ENCODE data around the gene TRERF1. TPM values are rescaled to one million over a fixed set of nuclear protein-coding genes. Genes with fewer than 3 reads are reported as not detected.

Gene TRERF1
- total RNA-seq, 4 donors from 2014 or later: 2.5 to 8.0 (median 3.4) TPM

DNA sequence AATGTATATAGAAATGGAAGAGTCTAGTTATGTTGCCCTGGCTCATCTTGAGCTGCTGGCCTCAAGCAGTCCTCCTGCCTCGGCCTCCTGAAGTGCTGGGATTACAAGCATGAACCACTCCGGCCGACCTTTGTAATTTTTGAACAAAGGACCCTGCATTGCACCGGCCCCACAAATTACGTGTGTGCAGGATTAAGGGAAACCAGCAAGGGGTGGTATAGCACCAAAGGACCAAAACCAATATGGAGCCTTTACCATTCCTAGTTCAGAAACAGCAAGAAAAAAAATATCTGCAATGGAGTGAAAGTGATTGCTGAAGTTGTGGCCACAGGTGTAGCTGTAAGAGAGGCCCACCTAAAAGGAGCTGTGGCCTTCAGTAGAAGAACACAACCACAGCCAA, 8.2 kb upstream of the TRERF1 start:
- Histone ChIP-seq H3K9me3 (no peaks in the 10 kb centered on the region), H3K27ac (no peak overlapping the region), H3K36me3 (no peaks in the 10 kb centered on the region), H3K27me3 (no peaks in the 10 kb centered on the region), H3K4me1 (peaks cover 0 to 3% (median 1%) of the 10 kb centered on the region in 4 donors), H3K4me3 (no peak overlapping the region)
- WGBS, 2 donors (ENCODE audit: low coverage in 1 of 2): 95 to 96% methylated on average over 5 of the region's 5 CpGs
- no peak for TF ChIP-seq POLR2A (IDR thresholded peaks at IDR 0.05)
- no peak for TF ChIP-seq POLR2AphosphoS5 (IDR thresholded peaks at IDR 0.05)
- TF ChIP-seq EP300 (IDR thresholded peaks at IDR 0.05; ENCODE audit: low read depth): no peak
- TF ChIP-seq, protein P1, sequence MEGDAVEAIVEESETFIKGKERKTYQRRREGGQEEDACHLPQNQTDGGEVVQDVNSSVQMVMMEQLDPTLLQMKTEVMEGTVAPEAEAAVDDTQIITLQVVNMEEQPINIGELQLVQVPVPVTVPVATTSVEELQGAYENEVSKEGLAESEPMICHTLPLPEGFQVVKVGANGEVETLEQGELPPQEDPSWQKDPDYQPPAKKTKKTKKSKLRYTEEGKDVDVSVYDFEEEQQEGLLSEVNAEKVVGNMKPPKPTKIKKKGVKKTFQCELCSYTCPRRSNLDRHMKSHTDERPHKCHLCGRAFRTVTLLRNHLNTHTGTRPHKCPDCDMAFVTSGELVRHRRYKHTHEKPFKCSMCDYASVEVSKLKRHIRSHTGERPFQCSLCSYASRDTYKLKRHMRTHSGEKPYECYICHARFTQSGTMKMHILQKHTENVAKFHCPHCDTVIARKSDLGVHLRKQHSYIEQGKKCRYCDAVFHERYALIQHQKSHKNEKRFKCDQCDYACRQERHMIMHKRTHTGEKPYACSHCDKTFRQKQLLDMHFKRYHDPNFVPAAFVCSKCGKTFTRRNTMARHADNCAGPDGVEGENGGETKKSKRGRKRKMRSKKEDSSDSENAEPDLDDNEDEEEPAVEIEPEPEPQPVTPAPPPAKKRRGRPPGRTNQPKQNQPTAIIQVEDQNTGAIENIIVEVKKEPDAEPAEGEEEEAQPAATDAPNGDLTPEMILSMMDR (IDR thresholded peaks at IDR 0.05): no peak
- no peak for DNase-seq
- intact Hi-C loops (cut with DNase I; ENCODE audit: low total_unique reads): no loop called here
- in situ Hi-C loops (cut with MboI; ENCODE audit: low pct_ligation_motif_present in 1 of 4, low pct_unique_long_range_greater_than_20kb in 1 of 4, low sequenced_read_pairs in 3 of 4): no loop called here

DNA sequence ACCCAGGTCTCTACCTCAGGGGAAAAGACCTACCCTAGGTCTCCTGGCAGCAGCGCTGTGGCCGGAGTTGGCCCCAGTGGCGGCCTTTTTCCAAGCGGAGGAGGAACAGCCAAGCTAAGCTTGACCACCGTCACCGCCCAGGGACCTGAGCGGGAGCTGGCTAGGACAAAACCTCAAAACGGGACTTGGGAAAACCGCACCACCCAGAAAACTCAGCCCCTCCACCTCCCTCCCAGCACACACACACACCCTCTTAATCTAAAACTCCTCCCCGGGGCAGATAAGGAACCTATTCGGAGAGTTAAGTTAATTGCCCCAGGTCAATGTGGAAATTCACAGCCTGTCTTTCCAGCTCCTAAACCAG, 2.7 kb upstream of the TRERF1 start:
- intact Hi-C loops (cut with DNase I; ENCODE audit: low total_unique reads): no loop called here
- 63% methylated on average over 11 of the region's 11 CpGs; no CpG with 5 or more reads in 1 of the 2 donors for WGBS, 2 donors (ENCODE audit: low coverage in 1 of 2)
- peak overlapping the region; percentile 89 to 98 (median 93) for H3K27ac ChIP-seq
- no peaks in the 10 kb centered on the region for H3K9me3 ChIP-seq
- TF ChIP-seq EP300 (IDR thresholded peaks at IDR 0.05; ENCODE audit: low read depth): no peak
- TF ChIP-seq, protein P1 (IDR thresholded peaks at IDR 0.05): no peak
- TF ChIP-seq POLR2AphosphoS5 (IDR thresholded peaks at IDR 0.05): no peak
- no peak for TF ChIP-seq POLR2A (IDR thresholded peaks at IDR 0.05)
- peaks cover 0 to 34% (median 23%) of the 10 kb centered on the region in 4 donors for H3K4me1 ChIP-seq
- H3K4me3 ChIP-seq: peak overlapping the region in 3 of 4 donors; percentile 52 to 67 (median 64)
- peak; percentile 36 for DNase-seq
- H3K36me3 ChIP-seq: no peaks in the 10 kb centered on the region
- H3K27me3 ChIP-seq: no peaks in the 10 kb centered on the region
- in situ Hi-C loops (cut with MboI; ENCODE audit: low pct_ligation_motif_present in 1 of 4, low pct_unique_long_range_greater_than_20kb in 1 of 4, low sequenced_read_pairs in 3 of 4): no loop called here

DNA sequence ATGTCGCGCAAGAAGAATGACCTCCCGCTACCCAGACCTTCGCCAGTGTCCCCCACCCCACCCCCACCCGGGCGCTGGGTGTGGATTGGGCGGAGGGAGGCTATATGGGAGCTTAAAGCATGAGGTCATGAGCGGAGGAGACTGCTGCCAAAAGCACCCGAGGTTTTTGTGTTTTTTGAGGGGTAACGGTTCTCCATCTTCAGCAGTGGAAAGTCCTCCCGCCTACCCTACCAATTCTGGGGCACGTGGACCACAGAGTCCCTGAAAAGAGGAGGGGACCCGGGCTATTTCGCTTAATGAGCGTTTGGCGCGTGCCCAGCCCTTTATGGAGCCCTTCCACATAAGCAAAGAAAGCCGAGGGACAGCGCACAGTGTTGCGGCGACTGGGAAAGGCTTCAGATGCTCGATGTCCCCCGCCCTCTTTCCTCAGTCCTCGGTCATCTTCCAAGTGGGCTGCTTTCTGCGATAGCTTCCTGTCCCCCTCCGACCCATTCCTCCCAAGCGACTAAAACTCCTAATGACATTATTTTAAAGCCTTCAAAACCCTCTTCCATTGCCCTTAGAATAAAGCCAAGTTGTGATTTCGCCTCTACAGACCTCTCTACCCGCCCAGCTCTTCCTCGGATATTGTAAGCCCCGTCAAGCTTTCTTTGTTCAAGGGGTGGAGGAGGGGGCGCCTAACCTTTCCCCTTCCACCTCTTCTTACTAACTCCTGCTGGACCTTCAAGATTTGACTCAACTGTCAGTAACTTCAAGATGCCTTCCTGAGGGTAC, 2.1 kb upstream of the TRERF1 start:
- H3K36me3 ChIP-seq: no peaks in the 10 kb centered on the region
- H3K27ac ChIP-seq: peak overlapping the region; percentile 89 to 98 (median 93)
- peaks cover 3 to 40% (median 28%) of the 10 kb centered on the region in 4 donors for H3K4me1 ChIP-seq
- H3K9me3 ChIP-seq: no peaks in the 10 kb centered on the region
- intact Hi-C loops (cut with DNase I; ENCODE audit: low total_unique reads) (no loop called here), in situ Hi-C loops (cut with MboI; ENCODE audit: low pct_ligation_motif_present in 1 of 4, low pct_unique_long_range_greater_than_20kb in 1 of 4, low sequenced_read_pairs in 3 of 4) (no loop called here)
- no peaks in the 10 kb centered on the region for H3K27me3 ChIP-seq
- 5 to 8% methylated on average over 4 to 32 of the region's 32 CpGs for WGBS, 2 donors (ENCODE audit: low coverage in 1 of 2)
- TF ChIP-seq POLR2AphosphoS5 (IDR thresholded peaks at IDR 0.05): peak in 2 of 3 donors; percentile 10 to 34
- TF ChIP-seq POLR2A (IDR thresholded peaks at IDR 0.05): peak; percentile 15
- TF ChIP-seq, protein P1 (IDR thresholded peaks at IDR 0.05): no peak
- H3K4me3 ChIP-seq: peak overlapping the region; percentile 28 to 67 (median 58)
- peak; percentile 66 for DNase-seq

DNA sequence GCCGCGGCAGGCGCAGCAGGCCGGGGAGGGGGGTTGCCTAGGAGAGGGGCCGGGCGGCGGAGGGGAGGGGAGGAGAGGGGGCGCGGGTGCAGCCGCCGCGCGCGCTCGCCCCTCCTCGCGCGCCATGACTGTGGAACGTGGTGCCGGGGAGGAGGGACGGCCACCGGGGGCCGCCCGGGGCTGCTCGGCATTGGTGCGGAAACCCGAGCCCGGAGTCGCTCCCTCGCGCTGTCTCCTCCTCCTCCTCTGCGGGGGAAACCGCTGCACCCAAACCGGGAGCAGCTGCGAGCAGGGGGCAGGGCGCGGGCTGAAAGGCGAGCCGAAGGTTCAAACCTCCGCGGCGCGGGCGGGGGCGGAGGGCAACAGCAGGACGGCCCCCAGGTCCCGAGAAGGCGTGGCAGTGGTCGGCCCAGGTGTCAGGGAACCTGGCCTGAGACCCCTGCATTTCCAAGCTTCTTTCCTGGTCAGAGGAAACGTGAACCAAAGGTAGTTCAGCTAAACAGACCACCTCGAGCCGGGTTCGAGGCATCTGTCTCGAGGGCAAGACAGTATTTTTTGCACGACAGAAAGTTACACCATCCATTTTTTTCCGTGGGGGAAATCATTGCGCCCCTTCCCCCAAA, 1.4 kb upstream of the TRERF1 start:
- no peaks in the 10 kb centered on the region for H3K36me3 ChIP-seq
- H3K4me1 ChIP-seq: peaks cover 3 to 47% (median 28%) of the 10 kb centered on the region in 4 donors
- in situ Hi-C loops (cut with MboI; ENCODE audit: low pct_ligation_motif_present in 1 of 4, low pct_unique_long_range_greater_than_20kb in 1 of 4, low sequenced_read_pairs in 3 of 4) (no loop called here), intact Hi-C loops (cut with DNase I; ENCODE audit: low total_unique reads) (no loop called here)
- H3K4me3 ChIP-seq: peak overlapping the region; percentile 52 to 67 (median 62)
- no peaks in the 10 kb centered on the region for H3K9me3 ChIP-seq
- H3K27me3 ChIP-seq: no peaks in the 10 kb centered on the region
- WGBS, 2 donors (ENCODE audit: low coverage in 1 of 2): 0% methylated on average over 9 of the region's 57 CpGs; no CpG with 5 or more reads in 1 of the 2 donors
- peak; percentile 87 for DNase-seq
- peak overlapping the region; percentile 89 to 98 (median 93) for H3K27ac ChIP-seq
- TF ChIP-seq POLR2A (IDR thresholded peaks at IDR 0.05): peak; percentile 61
- TF ChIP-seq, protein P1 (IDR thresholded peaks at IDR 0.05): no peak
- TF ChIP-seq POLR2AphosphoS5 (IDR thresholded peaks at IDR 0.05): peak; percentile 80 to 83 (median 81)

Data from transverse colon (tissue), 4 donors.